GM19238 (cell line): ENCODE results near the gene AVP.
"Not testable (repeated sequence)": the region's sequence is repeated elsewhere in the genome, so short reads cannot be mapped to it uniquely, and the experiment has no call there.

Source experiments
- DNase-seq: peaks from one replicate; pipeline ENCODE4 v3.0.0; 2011; ENCODE audit warnings: low spot score; ENCODE audit not compliant: insufficient read length

AVP gene

DNA sequence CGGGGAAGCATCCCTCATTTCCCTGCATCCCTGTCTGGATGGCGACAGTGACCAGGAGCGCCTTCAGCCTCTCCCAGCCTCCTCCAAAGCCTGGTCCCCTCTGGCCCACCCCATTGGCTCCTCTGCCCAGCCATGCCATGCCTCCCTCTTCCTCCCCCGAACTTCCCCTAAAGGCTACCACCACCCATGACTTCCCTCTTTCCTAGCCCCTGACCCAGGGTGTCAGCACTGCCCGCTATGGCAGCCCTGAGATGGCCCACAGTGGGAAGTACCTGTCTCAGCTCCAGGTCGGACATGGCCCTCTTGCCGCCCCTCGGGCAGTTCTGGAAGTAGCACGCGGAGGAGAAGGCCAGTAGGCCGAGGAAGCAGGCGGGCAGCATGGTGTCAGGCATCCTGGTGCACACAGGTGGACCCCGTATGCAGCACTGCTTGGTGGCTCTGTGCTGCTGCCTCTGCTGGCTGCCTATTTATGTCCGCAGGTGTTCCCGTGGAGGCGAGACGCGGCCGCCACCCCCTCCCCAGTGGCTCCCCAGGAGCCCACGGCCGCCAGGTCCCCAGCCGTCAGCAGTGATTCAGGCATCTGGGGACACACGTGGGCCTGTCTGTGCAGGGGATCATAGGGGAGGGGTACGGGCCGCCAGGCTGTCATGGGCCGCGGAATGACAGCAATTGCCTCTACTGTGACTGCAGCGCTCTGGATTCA, at the start of gene AVP:
Gene AVP, minus strand, starts transcription at position 442 of the 703 bp plus-strand sequence. Its CDS starts 50 bp downstream, at position 392.
- DNase-seq, result no peak

- DNase-seq, result no peak
Observed at GRCh38 chr20:3134151-3134550, 49.6 kb upstream of the AVP start.

DNA sequence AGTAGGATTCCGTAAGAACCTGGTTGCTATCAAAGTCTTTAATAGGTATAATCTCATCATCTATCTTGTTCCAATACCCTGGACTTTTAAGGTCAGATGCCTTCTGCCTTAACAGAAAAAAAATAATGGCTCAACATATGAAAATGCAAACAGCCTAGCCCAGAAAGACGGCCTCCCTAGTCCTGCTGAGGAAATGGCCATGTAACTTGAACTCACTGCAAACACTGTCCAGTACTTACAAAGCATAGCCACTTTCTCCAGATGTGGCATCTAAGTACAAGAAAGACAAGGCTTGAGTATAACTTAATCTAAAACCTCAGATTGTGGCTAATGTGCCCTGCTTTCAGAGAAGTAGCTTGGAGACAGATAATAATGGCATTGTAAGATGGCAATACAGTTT, 48.6 kb upstream of the AVP start:
- DNase-seq, result no peak

GRCh38 chr20:3130051-3130600, 45.6 kb upstream of the AVP start:
- no peak for DNase-seq

GRCh38 chr20:3129094-3129493, 44.6 kb upstream of the AVP start:
- no peak for DNase-seq

DNA sequence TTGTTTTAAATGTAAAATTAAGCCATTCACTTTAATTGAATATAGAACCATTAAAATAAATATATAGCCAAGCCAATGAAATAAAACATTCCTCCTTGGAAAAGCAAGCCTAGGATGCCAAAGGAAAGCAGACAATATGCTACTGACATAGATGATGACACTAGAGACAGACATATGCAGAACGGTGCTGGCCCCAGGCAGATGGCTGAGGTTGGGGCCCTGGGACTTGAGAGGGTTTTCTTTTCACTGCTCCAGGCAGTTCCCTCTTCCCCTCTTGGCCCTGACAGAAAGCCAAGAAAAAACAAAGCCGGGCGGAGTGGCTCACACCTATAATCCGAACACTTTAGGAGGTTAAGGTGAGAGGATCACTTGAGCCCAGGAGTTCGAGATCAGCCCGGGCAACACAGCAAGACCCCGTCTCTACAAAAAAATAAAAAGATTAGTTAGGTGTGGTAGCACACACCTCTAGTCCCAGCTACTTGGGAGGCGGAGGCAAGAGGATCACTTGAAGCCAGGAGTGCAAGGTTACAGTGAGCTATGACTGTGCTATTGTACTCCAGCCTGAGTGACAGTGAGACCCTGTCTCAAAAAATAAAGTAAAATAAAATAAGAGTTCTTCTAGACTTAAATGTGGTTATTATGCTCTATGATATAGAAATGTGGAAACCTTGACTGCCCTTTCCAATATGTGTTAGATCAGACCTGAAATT, 43.9 kb upstream of the AVP start:
- no peak for DNase-seq

DNA sequence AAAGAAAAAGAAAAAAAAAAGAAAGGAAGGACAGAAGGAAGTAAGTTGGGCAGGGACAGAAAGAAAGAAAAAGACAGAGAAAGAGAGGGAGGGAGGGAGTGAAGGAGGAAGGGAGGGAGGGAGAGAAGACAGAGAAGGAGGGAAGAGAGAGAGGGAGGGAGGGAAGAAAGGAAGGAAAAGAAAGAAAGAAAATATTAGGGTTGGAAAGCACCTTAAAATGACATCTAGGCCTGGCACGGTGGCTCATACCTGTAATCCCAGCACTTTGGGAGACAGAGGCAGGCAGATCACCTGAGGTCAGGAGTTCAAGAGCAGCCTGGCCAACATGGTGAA, 42.0 kb upstream of the AVP start:
- no peak for DNase-seq

GRCh38 chr20:3125776-3126526, 41.4 kb upstream of the AVP start:
- DNase-seq, result not testable (repeated sequence)

DNA sequence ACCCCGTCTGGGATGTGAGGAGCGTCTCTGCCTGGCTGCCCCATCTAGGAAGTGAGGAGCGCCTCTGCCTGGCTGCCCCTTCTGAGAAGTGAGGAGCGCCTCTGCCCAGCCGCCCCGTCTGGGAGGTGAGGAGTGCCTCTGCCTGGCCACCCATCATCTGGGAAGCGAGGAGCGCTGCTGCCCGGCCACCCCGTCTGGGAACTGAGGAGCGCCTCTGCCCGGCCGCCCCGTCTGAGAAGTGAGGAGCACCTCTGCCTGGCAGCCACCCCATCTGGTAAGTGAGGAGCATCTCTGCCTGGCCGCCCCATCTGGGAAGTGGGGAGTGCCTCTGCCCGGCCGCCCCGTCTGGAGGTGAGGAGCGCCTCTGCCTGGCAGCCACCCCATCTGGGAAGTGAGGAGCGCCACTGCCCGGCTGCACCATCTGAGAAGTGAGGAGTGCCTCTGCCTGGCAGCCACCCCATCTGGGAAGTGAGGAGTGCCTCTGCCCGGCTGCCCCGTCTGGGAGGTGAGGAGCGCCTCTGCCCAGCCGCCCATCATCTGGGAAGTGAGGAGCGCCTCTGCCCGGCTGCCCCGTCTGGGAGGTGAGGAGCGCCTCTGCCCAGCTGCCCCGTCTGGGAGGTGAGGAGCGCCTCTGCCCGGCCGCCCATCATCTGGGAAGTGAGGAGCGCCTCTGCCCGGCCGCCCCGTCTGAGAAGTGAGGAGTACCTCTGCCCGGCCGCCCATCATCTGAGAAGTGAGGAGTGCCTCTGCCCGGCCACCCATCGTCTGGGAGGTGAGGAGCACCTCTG, 40.4 kb upstream of the AVP start:
- not testable (repeated sequence) for DNase-seq

GRCh38 chr20:3124163-3124562, 39.6 kb upstream of the AVP start:
- not testable (repeated sequence) for DNase-seq

DNA sequence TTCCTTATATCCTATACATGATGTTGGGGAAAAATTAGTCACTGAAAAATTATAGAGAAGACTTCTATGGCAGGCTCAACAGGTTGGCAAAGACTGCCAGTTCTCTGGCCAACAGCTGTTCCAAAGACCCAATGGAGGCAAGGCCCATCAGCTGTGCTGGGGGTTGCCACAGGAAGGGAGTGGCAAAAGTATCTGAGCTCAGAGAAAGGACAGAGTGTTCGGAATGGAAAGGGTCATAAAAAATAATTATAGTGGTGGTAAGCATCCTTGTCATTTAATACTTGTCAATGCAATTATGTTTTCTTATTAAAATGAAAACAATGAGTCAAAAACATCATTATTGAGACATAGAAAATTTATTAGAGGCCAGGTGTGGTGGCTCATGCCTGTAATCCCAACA, 39.0 kb upstream of the AVP start:
- no peak for DNase-seq

DNA sequence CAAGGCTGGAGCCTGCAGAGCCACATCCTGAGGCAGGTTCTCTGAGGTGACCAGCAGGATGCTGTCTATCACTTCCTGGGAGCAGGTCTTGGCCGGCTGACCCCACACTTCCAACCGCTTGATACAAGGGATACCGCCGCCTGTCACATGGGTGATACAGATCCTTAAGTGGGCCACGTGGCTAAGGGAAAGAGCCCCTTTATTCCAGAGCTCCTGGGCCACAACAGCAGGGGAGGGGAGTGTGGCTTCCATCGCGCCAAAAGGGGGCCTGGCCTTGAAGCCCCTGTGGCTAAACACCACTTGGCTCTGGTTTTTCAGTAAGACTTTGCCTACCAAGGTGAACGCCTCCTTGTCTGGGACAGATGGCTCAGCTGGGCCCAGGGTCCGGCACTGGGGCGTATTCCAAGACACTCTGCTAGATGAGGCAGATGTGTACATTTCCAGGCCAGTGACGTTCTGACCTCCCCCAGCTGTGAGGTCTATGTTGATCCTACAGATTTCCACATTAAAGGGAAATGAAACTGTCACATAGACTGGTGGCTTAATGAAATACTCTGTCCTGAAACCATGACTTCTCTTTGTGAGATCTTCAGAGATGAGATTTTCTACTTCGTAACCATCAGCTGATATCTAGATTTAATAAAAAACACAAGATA, 37.6 kb upstream of the AVP start:
- DNase-seq, result no peak

DNA sequence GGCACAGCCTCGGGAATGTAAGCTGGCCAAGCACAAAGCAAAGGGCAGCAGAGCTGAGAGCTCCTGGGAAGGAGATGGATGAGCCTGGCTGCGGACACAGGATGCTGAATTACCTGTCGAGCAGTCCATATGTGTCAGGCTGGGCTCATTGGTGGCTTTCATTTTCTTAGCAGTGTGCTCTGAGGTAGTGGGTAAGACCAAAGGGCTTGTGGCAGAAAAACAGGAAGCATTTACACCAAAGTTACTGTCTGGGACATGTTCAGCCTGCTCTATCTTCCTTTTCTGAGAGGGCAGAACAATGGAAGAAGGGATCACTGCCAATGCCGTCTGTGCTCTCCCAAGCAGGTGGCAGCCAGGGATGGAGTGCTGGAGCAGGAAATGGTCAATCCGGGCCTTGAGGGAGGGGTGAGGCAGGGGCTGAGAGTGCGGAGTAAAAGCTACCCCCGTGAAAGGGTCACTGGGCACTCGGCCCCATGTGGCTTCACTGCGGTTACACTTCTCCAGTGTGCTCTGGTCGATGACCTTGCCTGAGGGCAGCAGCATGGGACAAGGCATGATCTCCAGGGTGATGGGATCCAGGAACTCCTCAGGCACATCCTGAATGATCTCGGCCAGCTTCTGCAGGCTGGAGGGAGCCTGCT, 36.9 kb upstream of the AVP start:
- no peak for DNase-seq

DNA sequence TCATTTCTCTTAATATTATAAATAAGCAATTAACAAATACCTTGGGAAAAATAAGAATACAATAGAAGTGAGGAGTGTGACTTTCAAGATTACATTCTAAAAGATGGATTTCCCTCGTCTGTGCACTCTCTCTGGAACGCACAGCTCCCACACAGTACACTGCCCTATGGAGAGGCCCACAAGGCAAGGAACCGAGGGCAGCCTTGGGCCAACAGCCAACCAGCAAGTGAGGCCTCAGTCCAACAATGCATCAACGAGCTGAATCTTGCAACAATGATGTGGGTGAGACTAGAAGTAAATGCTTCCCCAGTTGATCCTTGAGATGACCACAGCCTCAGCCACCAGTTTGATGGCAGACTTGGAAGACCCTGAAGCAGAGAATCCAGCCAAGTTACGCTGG, 34.5 kb upstream of the AVP start:
- no peak for DNase-seq

DNA sequence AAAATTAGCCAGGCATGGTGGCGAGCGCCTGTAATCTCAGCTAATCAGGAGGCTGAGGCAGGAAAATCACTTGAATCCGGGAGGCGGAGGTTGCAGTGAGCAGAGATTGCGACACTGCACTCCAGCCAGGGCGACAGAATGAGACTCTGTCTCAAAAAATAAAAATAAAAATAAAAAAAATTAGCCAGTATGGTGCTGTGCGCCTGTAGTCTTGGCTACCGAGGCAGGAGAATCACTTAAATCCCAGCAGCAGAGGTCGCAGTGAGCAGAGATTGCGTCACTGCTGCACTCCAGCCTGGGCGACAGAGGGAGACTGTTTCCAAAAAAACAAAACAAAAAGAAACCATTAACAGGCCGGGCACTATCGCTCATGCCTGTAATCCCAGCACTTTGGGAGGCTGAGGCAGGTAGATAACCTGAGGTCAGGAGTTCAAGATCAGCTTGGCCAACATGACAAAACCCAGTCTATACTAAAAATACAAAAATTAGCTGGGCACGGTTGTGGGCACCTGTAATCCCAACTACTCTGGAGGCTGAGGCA, 33.4 kb upstream of the AVP start:
- not testable (repeated sequence) for DNase-seq

DNA sequence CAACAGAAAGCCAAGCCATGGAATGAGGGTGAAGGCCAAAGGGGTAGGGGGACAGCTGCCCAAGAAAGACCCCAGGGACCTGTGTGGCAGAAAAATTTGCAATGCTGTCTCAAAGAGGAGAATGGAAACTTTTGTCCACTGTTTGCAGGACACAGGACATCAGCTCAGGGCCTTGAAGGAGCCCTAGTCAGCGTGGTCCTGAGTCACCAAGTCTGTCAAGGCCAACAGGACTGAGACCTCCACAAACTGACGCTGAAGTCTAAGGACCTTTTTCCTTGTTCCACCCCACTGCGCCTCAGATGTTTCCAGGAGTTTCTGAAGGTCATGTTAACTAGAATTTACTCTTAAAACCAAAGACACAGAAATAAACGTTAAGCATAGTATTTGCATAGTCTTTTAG, 31.8 kb upstream of the AVP start:
- no peak for DNase-seq

- peak; percentile 66 for DNase-seq
Observed at GRCh38 chr20:3115190-3116107, 30.9 kb upstream of the AVP start.

- no peak for DNase-seq
Observed at GRCh38 chr20:3111995-3112394, 27.5 kb upstream of the AVP start.

- no peak for DNase-seq
Observed at GRCh38 chr20:3111507-3111906, 27.0 kb upstream of the AVP start.
